NCI-H1105 (cell line): ENCODE measurements around the gene KCNK4.

Experiments
- DNase-seq: peaks from one replicate; lab custom pipeline; 2025; lab: John Stamatoyannopoulos, UW

KCNK4 gene

GRCh38 chr11:64268893-64269539, 22.1 kb upstream of the KCNK4 start:
- DNase-seq, result no peak

- peak; percentile 99 for DNase-seq
Measured at GRCh38 chr11:64269540-64270220, 21.4 kb upstream of the KCNK4 start.

DNA sequence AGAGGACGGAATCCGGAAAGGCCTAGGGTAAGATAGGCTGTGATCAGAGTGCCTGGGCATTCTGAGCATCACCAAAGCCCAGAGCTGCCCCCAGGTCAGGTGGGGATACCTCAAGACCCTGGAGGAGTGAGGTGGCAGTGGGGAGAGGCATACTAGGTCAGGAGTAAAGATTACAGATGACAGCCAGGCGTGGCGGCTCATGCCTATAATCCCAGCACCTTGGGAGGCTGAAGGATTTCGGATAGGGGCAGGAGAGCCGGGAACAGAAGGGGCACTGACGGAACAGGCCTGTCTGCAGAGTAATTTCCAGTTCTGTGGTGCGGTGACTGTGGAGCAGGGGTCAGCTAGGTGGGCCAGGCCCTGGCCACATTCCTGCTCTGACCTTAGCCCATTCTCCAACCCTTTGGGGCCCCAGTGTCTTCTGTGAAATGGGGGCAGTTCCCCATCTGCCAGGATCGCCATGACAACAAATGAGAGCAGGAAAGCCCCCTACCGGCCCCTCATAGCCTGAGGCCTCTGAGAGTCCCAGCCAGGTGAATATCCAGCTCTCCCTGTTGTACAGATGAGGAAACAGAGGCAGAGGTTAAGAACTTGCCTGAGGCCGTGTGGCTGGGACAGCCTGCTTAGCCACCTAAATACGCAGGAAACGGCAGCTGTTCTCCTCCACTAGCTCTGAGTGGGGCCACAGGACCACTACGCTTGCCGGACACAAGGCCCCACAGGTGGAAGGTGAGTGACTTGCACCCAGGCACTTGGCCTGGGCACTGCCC, 15.9 kb upstream of the KCNK4 start:
- DNase-seq, result no peak

DNA sequence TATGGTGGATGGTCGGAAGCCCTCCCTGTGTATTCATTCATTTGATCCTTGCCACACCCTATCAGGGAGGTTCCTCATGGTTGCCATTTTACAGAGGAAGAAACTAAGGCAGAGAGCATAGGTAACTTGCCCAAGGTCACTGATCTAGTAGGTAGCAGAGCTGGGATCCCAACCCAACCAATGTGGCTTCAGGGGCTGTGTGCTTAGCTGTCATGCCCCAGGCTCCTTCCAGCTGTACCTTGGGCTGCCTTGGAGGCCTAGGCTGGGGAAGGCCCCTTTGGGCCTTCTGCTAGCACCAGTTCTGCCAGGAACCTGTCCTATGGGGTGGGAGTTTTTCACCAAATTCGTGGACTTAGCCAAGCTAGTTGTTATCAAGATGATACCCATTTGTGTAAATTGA, 15.3 kb upstream of the KCNK4 start:
- DNase-seq, result no peak

- DNase-seq, result no peak
Measured at GRCh38 chr11:64276653-64277431, 14.3 kb upstream of the KCNK4 start.

DNA sequence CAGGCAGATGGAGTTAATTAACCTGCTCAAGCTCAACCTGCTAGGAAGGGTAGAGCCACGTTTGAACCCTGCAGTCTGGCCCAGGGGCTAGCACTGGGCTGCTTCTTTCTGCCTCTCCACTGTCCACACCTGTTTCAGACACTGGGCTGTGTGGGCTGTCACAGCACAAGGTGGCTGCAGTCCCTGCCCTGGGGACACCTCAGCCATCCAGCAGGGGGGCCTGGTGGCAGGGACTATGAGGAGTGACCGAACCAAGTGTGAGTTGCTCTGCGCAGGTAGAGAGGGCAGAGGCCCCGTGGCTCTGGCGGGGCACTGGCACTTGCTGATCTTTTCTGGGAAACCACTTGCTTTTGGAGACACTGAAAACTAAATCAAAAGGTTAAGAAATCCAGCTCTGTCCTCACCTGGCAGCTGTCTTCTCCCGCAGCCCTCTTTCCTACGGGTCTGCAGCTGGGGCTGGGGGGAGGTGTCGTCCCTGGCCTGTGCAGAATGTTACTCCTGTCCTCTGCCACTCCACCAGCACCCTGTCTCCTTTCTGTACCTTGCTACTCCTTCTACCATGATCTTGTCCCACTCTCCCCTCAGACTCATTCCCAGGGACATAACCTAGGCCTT, 12.4 kb upstream of the KCNK4 start:
- DNase-seq, result no peak

GRCh38 chr11:64281957-64282770, 8.9 kb upstream of the KCNK4 start:
- DNase-seq, result no peak

DNA sequence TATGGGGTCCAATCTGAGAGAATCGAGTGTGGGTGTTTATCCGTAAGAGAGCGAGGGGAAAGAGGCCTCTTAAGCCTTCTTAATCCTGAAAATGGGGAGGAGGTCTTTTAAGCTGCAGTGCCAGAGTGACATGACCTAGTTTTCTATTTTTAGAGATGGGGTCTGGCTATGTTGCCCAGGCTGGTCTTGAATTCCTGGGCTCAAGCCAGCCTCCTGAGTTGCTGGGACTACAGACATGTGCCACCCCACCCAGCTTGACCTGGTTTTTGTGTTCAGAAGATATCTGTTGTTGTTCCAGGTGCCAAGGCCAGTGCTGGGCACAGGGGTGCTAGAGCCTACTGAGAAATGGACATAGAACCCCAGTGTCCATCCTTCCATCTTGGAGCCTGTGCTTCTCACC, 8.0 kb upstream of the KCNK4 start:
- no peak for DNase-seq

DNA sequence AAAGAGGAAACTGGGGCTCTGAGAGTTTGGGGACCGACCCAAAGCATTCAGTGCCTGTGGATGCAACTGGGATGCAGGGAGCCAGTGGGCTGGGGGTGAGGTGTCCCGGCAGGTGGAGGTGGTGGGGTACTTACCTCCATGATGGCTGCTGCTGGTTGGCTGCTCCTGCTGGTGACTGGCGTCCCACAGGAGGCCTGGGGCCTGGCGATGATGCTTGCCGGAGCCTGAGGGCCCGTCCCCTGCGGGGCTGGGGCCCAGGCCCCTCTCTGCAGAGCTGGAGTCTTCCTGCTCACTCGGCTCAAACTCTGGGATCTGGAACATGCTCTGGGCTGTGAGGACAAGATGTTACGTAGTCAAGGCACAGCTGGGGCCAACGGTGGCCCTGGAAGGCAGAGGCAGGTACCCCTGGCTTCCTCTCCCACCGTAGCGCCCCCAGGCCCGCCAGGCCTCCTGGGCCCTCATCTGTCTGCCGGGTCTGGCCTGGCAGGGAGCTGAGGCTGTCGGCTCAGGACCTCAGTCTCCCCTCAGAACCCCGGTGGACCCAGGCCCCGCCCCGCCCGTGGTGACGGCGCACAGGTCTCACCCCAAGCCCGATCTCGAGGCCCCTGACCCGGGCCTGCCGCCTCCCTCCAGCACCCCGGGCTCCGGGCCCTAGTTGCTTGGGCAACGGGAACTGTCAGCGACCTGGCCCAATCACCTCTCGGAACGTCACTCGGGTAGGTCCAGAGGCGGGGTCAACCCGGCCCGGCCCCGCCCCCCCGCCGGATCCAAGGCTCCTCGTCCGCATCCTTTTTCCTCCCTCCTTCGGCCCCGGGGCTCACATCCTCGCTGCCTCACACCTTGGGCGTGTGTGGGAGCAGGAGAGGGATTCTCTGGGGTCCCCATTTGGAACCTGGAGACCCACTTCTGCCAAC, 6.8 kb upstream of the KCNK4 start, which contains the start of gene BAD:
BAD (minus strand) TSS at position 618 of the 914 bp plus-strand sequence; CDS start at position 321, 297 bp downstream.
- DNase-seq, result peak; percentile 94

DNA sequence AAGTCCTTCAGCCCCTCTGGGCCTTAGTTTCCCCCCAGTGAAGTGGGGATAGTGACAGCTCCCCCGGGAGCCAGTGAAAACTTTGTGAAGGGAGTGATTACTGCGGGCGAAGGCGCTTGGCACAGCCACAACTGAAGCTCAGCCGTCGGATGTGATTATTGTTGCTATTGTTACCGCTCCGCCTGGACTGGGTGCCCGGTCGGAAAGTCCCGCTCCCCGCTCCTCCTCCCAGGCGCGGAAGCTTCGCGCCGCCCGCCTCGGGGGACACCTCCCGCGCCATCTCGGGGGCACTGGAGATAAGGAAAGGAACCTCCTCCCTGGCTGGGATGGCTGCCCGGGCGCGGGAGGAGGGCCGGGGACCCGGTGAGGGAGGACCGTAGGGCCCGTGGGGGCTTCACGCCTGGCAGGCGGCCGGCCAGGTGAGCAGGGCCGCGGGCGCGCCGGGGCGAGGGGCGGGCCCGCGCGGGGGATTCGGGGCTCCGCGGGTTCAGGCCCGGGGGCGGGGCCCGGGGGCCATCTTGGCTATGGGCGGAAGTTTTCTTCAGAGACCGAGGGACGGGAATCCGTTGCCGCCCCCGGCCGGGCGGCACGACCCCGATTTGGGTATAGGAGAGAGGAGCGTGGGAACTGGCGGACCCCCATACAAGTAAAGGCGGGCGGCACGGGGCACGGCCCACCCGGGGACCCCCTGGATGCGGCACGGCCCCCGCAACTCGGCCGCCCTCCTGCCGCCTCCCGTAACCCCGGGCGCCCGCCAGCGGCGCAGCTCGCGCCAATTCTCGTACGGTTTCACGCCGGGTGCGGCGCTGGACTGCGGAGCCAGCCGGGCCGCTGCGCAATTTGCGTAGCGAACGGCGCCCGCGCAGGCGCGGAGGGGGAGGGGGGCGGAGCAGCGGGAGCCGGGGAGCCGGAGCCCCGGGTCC, 5.9 kb upstream of the KCNK4 start, which contains the start of gene GPR137:
GPR137 (plus strand) TSS at position 887 of the 923 bp plus-strand sequence. CDS start 677 bp downstream, outside the sequence.
- DNase-seq, result peak; percentile 74

DNA sequence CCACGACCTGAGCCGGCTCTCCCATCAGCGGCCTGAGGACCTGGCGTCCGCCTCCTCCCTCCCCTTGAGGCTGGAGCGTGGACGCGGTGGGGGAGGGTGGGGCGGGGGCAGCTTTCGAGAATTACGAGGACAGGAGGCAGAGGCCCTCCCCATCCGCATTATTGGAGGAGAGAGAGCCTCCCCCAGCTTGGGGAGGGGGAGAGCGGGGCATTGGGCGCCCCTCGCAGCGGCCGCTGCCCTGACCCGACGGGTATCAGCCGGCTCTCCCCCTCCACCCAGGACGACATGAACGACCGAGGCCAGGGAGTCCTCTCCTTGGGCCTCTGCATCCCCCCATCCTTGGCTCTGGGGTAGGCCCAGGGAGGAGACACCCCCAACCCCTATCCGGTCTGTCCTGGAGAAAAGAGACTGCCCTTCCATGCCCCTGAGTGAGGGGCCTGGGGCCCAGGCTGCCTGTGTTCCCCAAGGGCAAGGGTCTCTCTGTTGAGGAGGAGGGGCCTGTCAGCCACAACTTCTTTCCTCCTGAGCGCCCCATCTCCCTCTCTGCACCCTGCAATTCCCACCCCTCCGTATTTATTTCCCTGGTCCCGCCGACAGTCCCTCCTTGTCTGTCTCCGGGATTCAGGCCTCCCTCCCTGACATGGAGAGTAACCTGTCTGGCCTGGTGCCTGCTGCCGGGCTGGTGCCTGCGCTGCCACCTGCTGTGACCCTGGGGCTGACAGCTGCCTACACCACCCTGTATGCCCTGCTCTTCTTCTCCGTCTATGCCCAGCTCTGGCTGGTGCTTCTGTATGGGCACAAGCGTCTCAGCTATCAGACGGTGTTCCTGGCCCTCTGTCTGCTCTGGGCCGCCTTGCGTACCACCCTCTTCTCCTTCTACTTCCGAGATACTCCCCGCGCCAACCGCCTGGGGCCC, 5.0 kb upstream of the KCNK4 start:
- peak; percentile 24 for DNase-seq

DNA sequence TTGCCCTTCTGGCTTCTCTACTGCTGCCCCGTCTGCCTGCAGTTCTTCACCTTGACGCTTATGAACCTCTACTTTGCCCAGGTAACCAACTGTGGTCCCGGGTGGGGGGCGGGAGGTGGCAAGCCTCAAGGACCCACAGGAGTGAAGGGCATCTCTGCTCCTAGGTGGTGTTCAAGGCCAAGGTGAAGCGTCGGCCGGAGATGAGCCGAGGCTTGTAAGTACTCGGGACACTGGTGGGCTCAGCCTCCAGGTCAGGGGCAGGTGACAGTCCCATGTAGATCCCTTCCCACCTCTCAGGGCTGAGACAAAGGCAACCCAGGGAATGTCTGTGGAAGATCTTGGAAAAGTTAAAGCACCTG, 4.3 kb upstream of the KCNK4 start:
- no peak for DNase-seq

GRCh38 chr11:64287676-64288352, 3.3 kb upstream of the KCNK4 start:
- DNase-seq, result no peak

- DNase-seq, result no peak
Measured at GRCh38 chr11:64288353-64288750, 2.8 kb upstream of the KCNK4 start.

DNA sequence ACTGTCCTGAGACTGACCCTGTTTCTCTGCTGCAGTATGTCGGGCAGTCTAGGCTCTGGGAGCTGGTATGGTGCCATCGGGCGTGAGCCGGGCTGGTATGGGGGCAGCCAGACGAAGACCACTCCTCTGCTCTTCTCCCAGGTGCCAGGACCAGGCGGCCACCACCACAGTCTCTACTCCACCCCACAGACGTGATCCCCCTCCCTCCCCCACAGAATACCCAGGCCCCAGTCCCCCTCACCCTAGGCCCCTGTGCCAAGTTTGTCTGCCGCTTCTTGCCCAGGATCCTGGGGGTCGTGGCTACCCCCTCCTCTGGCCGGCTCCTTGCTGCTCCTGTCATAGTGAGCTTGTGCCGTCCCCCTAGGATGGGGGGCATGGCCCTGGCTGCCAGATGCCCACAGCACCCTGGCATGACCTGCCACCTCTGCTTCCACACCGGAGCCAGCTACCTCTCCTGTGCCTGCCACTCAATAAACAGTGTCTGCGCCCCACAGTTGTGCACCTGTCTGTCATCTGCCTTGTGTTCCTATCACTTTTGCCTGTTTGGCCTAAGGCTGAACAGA, 2.0 kb upstream of the KCNK4 start:
- DNase-seq, result no peak
